ENCODE results near the gene C12orf50. TPM values are rescaled to one million over a fixed set of nuclear protein-coding genes. Genes with fewer than 3 reads are reported as not detected.

Gene C12orf50
- total and polyA plus RNA-seq, 12 donors: 0.07 to 0.10 (median 0.07) TPM; not detected in 9

GRCh38 chr12:88058719-88059077 lies 29.5 kb upstream of the C12orf50 start:
- intact Hi-C loops (cut with DNase I): no loop called here
- Histone ChIP-seq H3K4me3 (no peak overlapping the region), H3K27me3 (no peaks in the 10 kb centered on the region), H3K9me3 (no peaks in the 10 kb centered on the region), H3K36me3 (peaks cover 0 to 67% (median 0%) of the 10 kb centered on the region in 9 donors), H3K27ac (peak overlapping the region in 8 of 10 donors; percentile 12 to 60 (median 34)), H3K4me1 (peaks cover 0 to 13% (median 0%) of the 10 kb centered on the region in 9 donors)
- TF ChIP-seq CTCF (IDR thresholded peaks at IDR 0.05): no peak
- peak in 4 of 8 donors; percentile 44 to 79 (median 67) for ATAC-seq
- no peak for DNase-seq
- 53 to 70% methylated on average over 1 of the region's 1 CpG for WGBS, 2 donors

GRCh38 chr12:88057994-88058718 lies 29.0 kb upstream of the C12orf50 start:
- Histone ChIP-seq H3K9me3 (no peaks in the 10 kb centered on the region), H3K4me3 (no peak overlapping the region), H3K27ac (peak overlapping the region in 8 of 10 donors; percentile 12 to 60 (median 34)), H3K4me1 (peaks cover 0 to 13% (median 0%) of the 10 kb centered on the region in 9 donors), H3K27me3 (no peaks in the 10 kb centered on the region), H3K36me3 (peaks cover 0 to 72% (median 0%) of the 10 kb centered on the region in 9 donors)
- intact Hi-C loops (cut with DNase I): no loop called here
- ATAC-seq (peak; percentile 77 to 100 (median 97)), DNase-seq (peak; percentile 32)
- no peak for TF ChIP-seq CTCF (IDR thresholded peaks at IDR 0.05)
- 72 to 73% methylated on average over 4 of the region's 4 CpGs for WGBS, 2 donors

- ATAC-seq: no peak
- TF ChIP-seq CTCF (IDR thresholded peaks at IDR 0.05): no peak
- WGBS, 2 donors: 88 to 92% methylated on average over 2 of the region's 2 CpGs
- H3K4me3 ChIP-seq: no peak overlapping the region
- peaks cover 0 to 13% (median 0%) of the 10 kb centered on the region in 9 donors for H3K4me1 ChIP-seq
- H3K9me3 ChIP-seq: no peaks in the 10 kb centered on the region
- H3K36me3 ChIP-seq: peaks cover 0 to 75% (median 0%) of the 10 kb centered on the region in 9 donors
- no peak for DNase-seq
- intact Hi-C loops (cut with DNase I): loop anchor here in 1 of 10 donors (1.0 kb wide), 1 partner anchor 20 kb away; no protein-coding TSS in a partner anchor
- no peak overlapping the region for H3K27ac ChIP-seq
- H3K27me3 ChIP-seq: no peaks in the 10 kb centered on the region
Observed at GRCh38 chr12:88056571-88056970, 27.4 kb upstream of the C12orf50 start.

GRCh38 chr12:88052686-88053085 lies 23.5 kb upstream of the C12orf50 start:
- intact Hi-C loops (cut with DNase I): no loop called here
- Histone ChIP-seq H3K27me3 (no peaks in the 10 kb centered on the region), H3K9me3 (no peaks in the 10 kb centered on the region), H3K36me3 (peaks cover 0 to 85% (median 20%) of the 10 kb centered on the region in 9 donors), H3K27ac (no peak overlapping the region), H3K4me3 (no peak overlapping the region), H3K4me1 (no peaks in the 10 kb centered on the region)
- TF ChIP-seq CTCF (IDR thresholded peaks at IDR 0.05): peak in 7 of 9 donors; percentile 22 to 55 (median 42)
- DNase-seq (no peak), ATAC-seq (peak in 1 of 8 donors; percentile 63)
- 91% methylated on average over 1 of the region's 1 CpG for WGBS, 2 donors
